ENCODE results near the gene ISG20.
"Not testable (repeated sequence)": the region's sequence is repeated elsewhere in the genome, so short reads cannot be mapped to it uniquely, and the experiment has no call there.

Gene ISG20

DNA sequence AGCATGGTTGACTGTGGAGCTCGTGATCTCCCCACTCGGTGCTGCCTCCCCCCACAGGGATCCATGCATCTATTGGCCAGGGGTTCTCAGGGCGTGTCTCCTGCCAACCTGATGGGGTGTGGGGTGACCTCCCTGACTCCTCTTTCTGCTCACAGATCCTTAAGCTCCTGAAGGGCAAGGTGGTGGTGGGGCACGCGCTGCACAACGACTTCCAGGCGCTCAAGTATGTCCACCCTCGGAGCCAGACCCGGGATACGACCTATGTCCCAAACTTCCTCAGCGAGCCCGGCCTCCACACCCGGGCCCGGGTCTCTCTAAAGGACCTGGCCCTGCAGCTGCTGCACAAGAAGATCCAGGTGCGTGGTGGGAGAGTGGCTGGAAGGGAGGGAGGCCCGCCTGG is 9.7 kb upstream of the ISG20 start:
- Histone ChIP-seq H3K9me3 (no peaks in the 10 kb centered on the region), H3K4me3 (ENCODE audit: low read depth in 1 of 2, low read length in 1 of 2) (no peak overlapping the region), H3K4me1 (ENCODE audit: control insufficient read depth in 1 of 2, insufficient read depth in 1 of 2, low read depth in 1 of 2, low read length in 1 of 2) (peaks cover 27 to 35% of the 10 kb centered on the region in 2 experiments), H3K27ac (peak overlapping the region; percentile 76), H3K27me3 (no peaks in the 10 kb centered on the region), H3K36me3 (no peaks in the 10 kb centered on the region)
- TF ChIP-seq, protein P1, sequence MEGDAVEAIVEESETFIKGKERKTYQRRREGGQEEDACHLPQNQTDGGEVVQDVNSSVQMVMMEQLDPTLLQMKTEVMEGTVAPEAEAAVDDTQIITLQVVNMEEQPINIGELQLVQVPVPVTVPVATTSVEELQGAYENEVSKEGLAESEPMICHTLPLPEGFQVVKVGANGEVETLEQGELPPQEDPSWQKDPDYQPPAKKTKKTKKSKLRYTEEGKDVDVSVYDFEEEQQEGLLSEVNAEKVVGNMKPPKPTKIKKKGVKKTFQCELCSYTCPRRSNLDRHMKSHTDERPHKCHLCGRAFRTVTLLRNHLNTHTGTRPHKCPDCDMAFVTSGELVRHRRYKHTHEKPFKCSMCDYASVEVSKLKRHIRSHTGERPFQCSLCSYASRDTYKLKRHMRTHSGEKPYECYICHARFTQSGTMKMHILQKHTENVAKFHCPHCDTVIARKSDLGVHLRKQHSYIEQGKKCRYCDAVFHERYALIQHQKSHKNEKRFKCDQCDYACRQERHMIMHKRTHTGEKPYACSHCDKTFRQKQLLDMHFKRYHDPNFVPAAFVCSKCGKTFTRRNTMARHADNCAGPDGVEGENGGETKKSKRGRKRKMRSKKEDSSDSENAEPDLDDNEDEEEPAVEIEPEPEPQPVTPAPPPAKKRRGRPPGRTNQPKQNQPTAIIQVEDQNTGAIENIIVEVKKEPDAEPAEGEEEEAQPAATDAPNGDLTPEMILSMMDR (IDR thresholded peaks at IDR 0.05) = no peak

DNA sequence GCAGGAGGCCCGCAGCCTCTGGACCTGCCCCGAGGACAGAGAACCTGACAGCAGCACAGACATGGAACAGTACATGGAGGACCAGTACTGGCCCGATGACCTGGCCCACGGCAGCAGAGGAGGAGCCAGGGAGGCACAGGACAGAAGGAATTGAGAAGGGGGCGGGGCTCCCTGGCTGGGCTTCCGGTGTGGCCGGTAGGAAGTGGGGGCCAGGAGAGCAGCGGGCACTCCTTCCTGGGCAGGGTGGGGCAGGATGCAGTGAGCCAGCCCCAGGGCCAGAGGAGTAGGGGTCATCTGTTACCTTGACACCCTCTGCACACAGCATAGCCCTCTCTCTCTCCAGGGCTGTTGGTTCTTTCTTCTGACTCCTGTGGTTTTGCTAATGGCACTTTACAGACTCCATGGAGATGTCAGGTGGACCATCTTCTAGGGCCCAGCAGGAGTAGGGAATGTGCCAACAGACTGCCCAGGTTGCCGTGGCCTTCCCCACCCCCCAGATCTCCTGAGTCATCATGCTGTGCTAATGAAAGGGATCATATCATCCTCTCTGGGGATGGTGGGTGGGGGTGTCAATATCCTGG is 8.6 kb upstream of the ISG20 start:
- peak overlapping the region; percentile 76 for H3K27ac ChIP-seq
- peaks cover 27 to 35% of the 10 kb centered on the region in 2 experiments for H3K4me1 ChIP-seq (ENCODE audit: control insufficient read depth in 1 of 2, insufficient read depth in 1 of 2, low read depth in 1 of 2, low read length in 1 of 2)
- no peaks in the 10 kb centered on the region for H3K27me3 ChIP-seq
- no peaks in the 10 kb centered on the region for H3K9me3 ChIP-seq
- peak overlapping the region in 1 of 2 experiments; percentile 36 for H3K4me3 ChIP-seq (ENCODE audit: low read depth in 1 of 2, low read length in 1 of 2)
- TF ChIP-seq, protein P1 (IDR thresholded peaks at IDR 0.05) = no peak
- no peaks in the 10 kb centered on the region for H3K36me3 ChIP-seq

DNA sequence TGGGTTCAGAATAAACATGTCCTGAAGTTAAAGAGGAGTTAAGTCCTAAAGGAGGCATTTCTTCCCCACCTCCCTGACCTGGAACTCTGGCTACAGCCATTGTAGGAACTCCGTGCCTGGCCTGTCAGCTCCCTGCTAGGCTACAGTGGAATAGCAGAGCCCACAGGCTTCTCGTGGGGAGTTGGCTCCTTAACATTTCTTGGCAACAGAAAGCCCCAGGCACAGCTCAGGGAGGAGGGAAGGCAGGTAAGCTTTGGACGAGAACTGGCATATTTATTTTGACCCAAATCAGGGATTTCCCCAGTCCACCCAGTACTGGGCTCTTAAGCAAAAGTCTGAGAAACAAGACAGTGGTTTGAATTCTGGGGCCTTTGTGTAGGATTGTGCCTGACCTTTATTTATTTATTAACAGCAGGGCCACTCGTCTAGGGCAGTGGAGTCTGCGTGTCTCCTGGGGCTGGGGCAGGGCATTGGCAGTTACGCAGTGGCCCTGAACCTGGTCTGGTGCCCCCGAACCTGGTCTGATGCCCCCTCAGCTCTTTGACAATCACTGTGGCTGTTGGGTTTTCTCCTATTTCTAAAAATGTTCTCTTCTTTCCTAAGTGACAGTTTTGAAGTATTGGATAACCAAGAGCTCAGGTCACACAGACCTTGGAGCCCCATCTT is 7.9 kb upstream of the ISG20 start:
- Histone ChIP-seq H3K4me3 (ENCODE audit: low read depth in 1 of 2, low read length in 1 of 2) (no peak overlapping the region), H3K9me3 (no peaks in the 10 kb centered on the region), H3K27ac (peak overlapping the region; percentile 76), H3K36me3 (no peaks in the 10 kb centered on the region), H3K4me1 (ENCODE audit: control insufficient read depth in 1 of 2, insufficient read depth in 1 of 2, low read depth in 1 of 2, low read length in 1 of 2) (peaks cover 27 to 35% of the 10 kb centered on the region in 2 experiments), H3K27me3 (no peaks in the 10 kb centered on the region)
- TF ChIP-seq, protein P1 (IDR thresholded peaks at IDR 0.05) = no peak

DNA sequence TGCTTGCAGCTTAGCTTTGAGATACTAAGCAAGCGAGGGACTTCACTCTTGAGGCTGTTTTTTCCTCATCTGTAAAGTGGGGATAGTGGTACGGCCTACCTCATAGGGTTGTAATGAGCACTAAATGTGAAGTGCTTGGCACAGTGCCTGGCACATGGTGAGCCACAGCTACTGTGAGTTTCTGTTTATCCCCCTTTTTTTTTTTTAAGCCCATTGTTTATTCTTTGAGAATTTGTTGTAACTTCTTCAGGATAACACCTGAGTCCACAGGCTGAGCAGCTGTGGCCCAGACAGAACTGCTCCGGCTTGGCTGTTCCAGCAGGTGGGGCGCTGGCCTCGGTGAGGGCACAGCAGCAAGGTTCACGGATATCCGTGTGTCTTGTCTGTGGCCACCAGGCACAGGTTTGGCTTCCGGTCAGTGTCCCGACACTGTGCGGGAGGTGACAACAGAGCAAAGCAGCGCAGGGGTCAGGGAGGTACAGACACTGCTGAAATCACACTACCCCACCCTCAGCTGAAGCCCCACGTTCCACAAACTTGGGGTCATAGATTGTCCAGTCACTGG is 7.3 kb upstream of the ISG20 start:
- TF ChIP-seq, protein P1 (IDR thresholded peaks at IDR 0.05) = no peak
- Histone ChIP-seq H3K27me3 (no peaks in the 10 kb centered on the region), H3K4me1 (ENCODE audit: control insufficient read depth in 1 of 2, insufficient read depth in 1 of 2, low read depth in 1 of 2, low read length in 1 of 2) (peaks cover 27 to 35% of the 10 kb centered on the region in 2 experiments), H3K4me3 (ENCODE audit: low read depth in 1 of 2, low read length in 1 of 2) (no peak overlapping the region), H3K27ac (peak overlapping the region; percentile 76), H3K9me3 (no peaks in the 10 kb centered on the region), H3K36me3 (no peaks in the 10 kb centered on the region)

DNA sequence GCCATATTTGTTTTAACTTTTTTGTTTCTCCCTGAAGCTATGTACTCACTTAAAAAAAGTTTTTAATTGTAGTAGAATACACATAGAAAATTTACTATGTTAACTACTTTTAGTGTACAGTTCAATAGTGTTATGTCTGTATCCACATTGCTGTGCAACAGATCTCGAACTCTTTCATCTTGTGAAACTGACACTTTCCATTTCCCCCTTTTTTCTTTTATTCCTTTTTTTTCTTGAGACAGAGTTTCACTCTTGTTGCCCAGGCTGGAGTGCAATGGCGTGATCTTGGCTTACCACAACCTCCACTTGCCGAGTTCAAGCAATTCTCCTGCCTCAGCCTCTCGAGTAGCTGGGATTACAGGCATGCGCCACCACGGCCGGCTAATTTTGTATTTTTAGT is 6.0 kb upstream of the ISG20 start:
- H3K4me3 ChIP-seq (ENCODE audit: low read depth in 1 of 2, low read length in 1 of 2); H3K36me3 ChIP-seq; H3K27me3 ChIP-seq; H3K9me3 ChIP-seq; H3K27ac ChIP-seq: not testable (repeated sequence)
- peaks cover 24 to 31% of the 10 kb centered on the region in 2 experiments for H3K4me1 ChIP-seq (ENCODE audit: control insufficient read depth in 1 of 2, insufficient read depth in 1 of 2, low read depth in 1 of 2, low read length in 1 of 2)

DNA sequence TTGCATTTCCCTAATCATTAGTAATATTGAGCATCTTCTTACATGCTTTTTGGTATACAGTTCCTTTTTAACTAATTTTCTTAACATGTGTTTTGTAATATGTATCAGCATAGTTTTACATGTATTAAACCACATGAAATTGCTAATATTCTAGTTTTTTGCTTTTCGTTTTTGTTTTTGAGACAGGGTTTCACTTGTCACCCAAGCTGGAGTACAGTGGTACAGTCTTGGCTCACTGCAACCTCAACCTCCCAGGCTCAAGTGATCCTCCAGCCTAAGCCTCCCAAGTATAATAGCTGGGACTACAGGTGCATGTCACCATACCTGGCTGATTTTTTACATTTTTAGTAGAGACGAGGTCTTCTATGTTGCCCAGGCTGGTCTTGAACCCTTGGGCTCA is 4.4 kb upstream of the ISG20 start:
- no peaks in the 10 kb centered on the region for H3K36me3 ChIP-seq
- H3K9me3 ChIP-seq = no peaks in the 10 kb centered on the region
- TF ChIP-seq, protein P1 (IDR thresholded peaks at IDR 0.05) = no peak
- no peaks in the 10 kb centered on the region for H3K27me3 ChIP-seq
- no peak overlapping the region for H3K4me3 ChIP-seq (ENCODE audit: low read depth in 1 of 2, low read length in 1 of 2)
- H3K4me1 ChIP-seq (ENCODE audit: control insufficient read depth in 1 of 2, insufficient read depth in 1 of 2, low read depth in 1 of 2, low read length in 1 of 2) = peaks cover 34 to 36% of the 10 kb centered on the region in 2 experiments
- no peak overlapping the region for H3K27ac ChIP-seq
